ENCODE data around the gene YAP1.

GRCh38 chr11:102099755-102100154 lies 10.5 kb upstream of the YAP1 start:
- TF ChIP-seq POLR2AphosphoS5 (IDR thresholded peaks at IDR 0.05; ENCODE audit: borderline replicate concordance, low read depth, low read length) = no peak
- TF ChIP-seq EZH2 (IDR thresholded peaks at IDR 0.05) = no peak
- no peak for TF ChIP-seq FOXP2 (optimal IDR thresholded peaks at IDR 0.05; ENCODE audit: control extremely low read depth, extremely low read length, insufficient read depth)
